H1 (cell line): ENCODE results near the gene TECTB. TPM values are rescaled to one million over a fixed set of nuclear protein-coding genes. Genes with fewer than 3 reads are reported as not detected.

ENCODE experiments used
- ZNF274 ChIP-seq: IDR thresholded peaks from 2 replicates; pipeline ENCODE4 v1.7.0; 2012; ENCODE audit warnings: low read length, borderline replicate concordance; ENCODE audit errors: extremely low read depth
- polyA plus RNA-seq, 7 experiments: library from polyadenylated mRNA; depleted of rRNA in 3 of 7; stranded (reverse) in 5 of 7; unstranded in 2 of 7; fragments of >200 nt in 5 of 7; fragments of 200-250 nt in 2 of 7; gene quantifications; 1 replicate in 5 of 7; 2 replicates in 1 of 7; 4 replicates in 1 of 7; pipeline versions ENCODE4 v1.2.1 to v1.2.3, GENCODE V29; 2011 to 2013; ENCODE audit warnings: missing spikeins in 2 of 7, mixed read lengths in 2 of 7
- total RNA-seq: library from RNA; stranded (reverse); fragmentation: NEBNext Ultra II Directional; extraction: Animal tissue kit (Norgen Biotek cat#: 25700); gene quantifications from 2 replicates; pipeline ENCODE4 v1.2.1, GENCODE V29; 2021

Gene TECTB
- total and polyA plus RNA-seq, 2 of the 8 experiments (the other 6 are each of a cell fraction or from before 2014, with no cell fraction given) = not detected

DNA sequence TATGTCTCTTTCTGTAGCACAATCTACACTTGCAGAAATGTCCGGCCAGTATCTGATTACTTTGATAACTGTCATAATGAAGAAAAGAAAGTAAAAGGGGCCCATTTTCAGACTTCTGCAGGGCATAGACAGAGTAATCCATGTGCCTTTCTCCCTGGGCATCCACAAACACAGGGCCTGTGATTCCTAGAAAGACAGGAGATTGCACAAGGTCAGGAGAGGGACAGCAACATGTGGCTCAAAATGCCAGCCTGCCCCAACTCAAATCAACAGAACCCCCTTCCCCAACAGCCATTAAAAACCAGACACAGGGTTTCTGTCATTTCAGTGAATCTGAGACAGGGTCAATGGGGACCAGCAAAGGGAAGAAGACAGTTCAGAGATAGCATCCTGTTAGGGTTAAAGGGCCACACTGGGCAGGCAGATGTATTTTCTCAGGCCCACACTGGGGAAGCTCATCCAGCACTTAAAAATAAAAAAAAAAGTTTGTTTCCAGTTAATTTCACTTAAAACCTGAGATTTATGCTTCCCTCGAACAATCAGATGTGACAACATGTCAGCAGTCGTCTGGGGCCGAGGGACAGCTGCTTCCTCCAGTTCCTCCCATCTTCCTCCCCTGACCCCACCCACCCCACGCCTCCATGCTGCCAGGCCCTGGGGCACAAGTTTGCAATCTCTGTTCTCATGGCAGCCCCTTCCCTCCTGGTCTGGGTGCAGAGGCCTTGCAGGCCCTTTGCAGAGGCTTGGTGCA lies 60.0 kb downstream of the TECTB start (continued):
- TF ChIP-seq ZNF274 = no peak
